HepG2 (cell line): ENCODE results near the gene TMEM170B. TPM values are rescaled to one million over a fixed set of nuclear protein-coding genes. Genes with fewer than 3 reads are reported as not detected.

ENCODE experiments used
- ATAC-seq: fragments of 200-7000 bp; cut with Tn5 transposase; 3 replicates; pipeline ENCODE4 v1.9.1; 2020; ENCODE audit warnings: mild to moderate bottlenecking, moderate library complexity
- BruUV-seq: library from RNA; stranded (reverse); fragments of 400-500 nt; replicated peaks from 2 replicates; lab custom pipeline; 2021; lab: Mats Ljungman, UMichigan
- CTCF ChIA-PET: fragments of 300-600 bp; formaldehyde crosslinking; extraction: SDS; loops from one replicate; lab custom pipeline; 2021; ENCODE audit warnings: low total read pairs, inconsistent platforms, low intra/inter-chr PET ratio; lab: Yijun Ruan, JAX
- POLR2A ChIA-PET: fragments of 350-600 bp; sonication (Branson Sonifier 250); formaldehyde crosslinking; loops from one replicate; lab custom pipeline; 2020; ENCODE audit warnings: antibody characterized with exemption, inconsistent platforms; lab: Yijun Ruan, JAX
- DNase-seq: peaks from one replicate; pipeline ENCODE4 v3.0.0-alpha.2; 2015; ENCODE audit warnings: low spot score
- FAIRE-seq: peaks from 3 replicates; lab custom pipeline; 2011; peaks lifted over from hg19 to GRCh38; lab: Jason Lieb, UNC
- H2AFZ ChIP-seq: one replicate; pipeline ENCODE4 v1.6.1; 2011; ENCODE audit warnings: low read length, inconsistent platforms
- H3K27ac ChIP-seq: fragments of 300-600 bp; 3 replicates; pipeline ENCODE4 v1.8.0; 2011; ENCODE audit warnings: mixed run types, mild to moderate bottlenecking, mixed read lengths, low read length, inconsistent platforms; ENCODE audit not compliant: insufficient read depth; ENCODE audit errors: extremely low read length
- H3K27me3 ChIP-seq, 2 experiments: fragments of 200-600 bp in 1 of 2; 2 replicates in 1 of 2; 3 replicates in 1 of 2; pipeline versions ENCODE4 v1.6.0 to v1.8.0; 2011; ENCODE audit warnings: low read length in 2 of 2, mild to moderate bottlenecking in 2 of 2, moderate library complexity in 2 of 2, inconsistent platforms in 1 of 2; ENCODE audit not compliant: insufficient read depth in 2 of 2, control insufficient read depth in 1 of 2
- H3K36me3 ChIP-seq, 2 experiments: fragments of 200-600 bp in 1 of 2; replicated peaks in 1 of 2; 2 replicates in 1 of 2; 3 replicates in 1 of 2; pipeline versions ENCODE4 v1.5.1 to v1.8.0; 2011; ENCODE audit warnings: low read length in 2 of 2, inconsistent platforms in 1 of 2; ENCODE audit not compliant: insufficient read depth in 2 of 2, control insufficient read depth in 1 of 2
- H3K4me1 ChIP-seq: 2 replicates; pipeline ENCODE4 v1.5.1; 2012; ENCODE audit warnings: low read length, inconsistent platforms; ENCODE audit not compliant: insufficient read depth
- H3K4me2 ChIP-seq: 2 replicates; pipeline ENCODE4 v1.6.0; 2011; ENCODE audit warnings: low read depth, low read length, inconsistent platforms
- H3K4me3 ChIP-seq, 3 experiments: fragments of 200-600 bp in 1 of 3; sonication (generic), shearing (Covaris generic) in 1 of 3; replicated peaks in 1 of 3; 2 replicates each; pipeline ENCODE4 v1.5.1; 2011 to 2016; ENCODE audit warnings: low read length in 3 of 3, inconsistent platforms in 2 of 3, low read depth in 2 of 3, mild to moderate bottlenecking in 2 of 3, control low read depth in 1 of 3, mixed read lengths in 1 of 3; ENCODE audit not compliant: insufficient read depth in 1 of 3
- H3K79me2 ChIP-seq: one replicate; pipeline ENCODE4 v1.6.1; 2011; ENCODE audit warnings: low read length, inconsistent platforms; ENCODE audit not compliant: insufficient read depth
- H3K9ac ChIP-seq: 2 replicates; pipeline ENCODE4 v1.6.0; 2011; ENCODE audit warnings: mild to moderate bottlenecking, low read depth, low read length, inconsistent platforms; ENCODE audit not compliant: insufficient read depth
- H3K9me3 ChIP-seq: 2 replicates; pipeline ENCODE4 v1.5.1; 2012; ENCODE audit warnings: mild to moderate bottlenecking, low read length
- H4K20me1 ChIP-seq: 2 replicates; pipeline ENCODE4 v1.6.0; 2011; ENCODE audit warnings: inconsistent platforms, mild to moderate bottlenecking, low read length, moderate library complexity; ENCODE audit not compliant: insufficient read depth
- FOXK1 ChIP-seq: sonication (generic); formaldehyde crosslinking; IDR thresholded peaks from 2 replicates; pipeline ENCODE4 v1.4.0; 2020; ENCODE audit warnings: low read depth, missing genetic modification reagents, borderline replicate concordance
- GABPA ChIP-seq, 2 experiments: IDR thresholded peaks; 2 replicates each; pipeline ENCODE4 v1.6.1; 2011 to 2016; ENCODE audit warnings: low read depth in 2 of 2, low read length in 1 of 2, missing biosample characterization in 1 of 2, missing genetic modification characterization in 1 of 2
- HNRNPL ChIP-seq: fragments of 200-400 bp; formaldehyde crosslinking; IDR thresholded peaks from 2 replicates; pipeline ENCODE4 v1.6.1; 2017; ENCODE audit warnings: mild to moderate bottlenecking, low read depth, low read length
- LCORL ChIP-seq, 2 experiments: fragments of 450-650 bp in 1 of 2; sonication (generic) in 1 of 2; formaldehyde crosslinking in 1 of 2; IDR thresholded peaks; 2 replicates each; pipeline versions ENCODE4 v1.5.0 to v1.6.1; 2017 to 2020; ENCODE audit warnings: antibody characterized with exemption in 1 of 2, missing genetic modification reagents in 1 of 2
- TBX3 ChIP-seq: fragments of 450-650 bp; IDR thresholded peaks from 2 replicates; pipeline ENCODE4 v1.6.1; 2017; ENCODE audit warnings: antibody characterized with exemption, mild to moderate bottlenecking, inconsistent platforms, borderline replicate concordance
- ZNF143 ChIP-seq: sonication (generic); formaldehyde crosslinking; IDR thresholded peaks from 2 replicates; pipeline ENCODE4 v1.4.0; 2020; ENCODE audit warnings: missing genetic modification reagents
- ZNF775 ChIP-seq: sonication (generic); formaldehyde crosslinking; IDR thresholded peaks from 2 replicates; pipeline ENCODE4 v1.4.0; 2020; ENCODE audit warnings: missing genetic modification reagents, mild to moderate bottlenecking, moderate library complexity, borderline replicate concordance
- WGBS: methylation state at CpG from one replicate; pipeline ENCODE4 v1.1.6; 2017; ENCODE audit warnings: low lambda C conversion rate; 5-methylcytosine and 5-hydroxymethylcytosine counted together
- in situ Hi-C: cut with HindIII; loops from 2 replicates; pipeline ENCODE4 v1.10.0; 2017; ENCODE audit warnings: low pct_unique_long_range_greater_than_20kb; ENCODE audit not compliant: extremely low pct_ligation_motif_present
- intact Hi-C: fragments of 100-400 bp; cut with micrococcal nuclease; formaldehyde crosslinking; loops from one replicate; pipeline ENCODE4 v1.10.0; 2022; ENCODE audit not compliant: unreplicated experiment
- polyA plus RNA-seq, 8 experiments: library from polyadenylated mRNA; depleted of rRNA in 3 of 8; stranded (reverse) in 7 of 8; unstranded in 1 of 8; fragments of >200 nt; fragmentation: Illumina TruSeq in 4 of 8; extraction: Trizol in 4 of 8; gene quantifications; 2 replicates each; pipeline versions ENCODE4 v1.2.1 to v1.2.3, GENCODE V29; 2011 to 2016; ENCODE audit warnings: low read depth in 4 of 8, missing spikeins in 1 of 8, mixed read lengths in 1 of 8; ENCODE audit not compliant: insufficient read depth in 1 of 8
- total RNA-seq, 5 experiments: library from RNA; depleted of rRNA; stranded (reverse); fragments of >200 nt; fragmentation: Illumina TruSeq; extraction: Trizol; gene quantifications; 2 replicates each; pipeline ENCODE4 v1.2.3, GENCODE V29; 2016; ENCODE audit warnings: low read depth in 1 of 5
- TF ChIP-seq, protein P1 (sequence below): sonication (generic); formaldehyde crosslinking; IDR thresholded peaks from 2 replicates; pipeline ENCODE4 v1.8.0; 2022; ENCODE audit warnings: mild to moderate bottlenecking, missing genetic modification reagents

Gene TMEM170B
- total and polyA plus RNA-seq, 2 of the 13 experiments (the other 11 are each of a cell fraction or from before 2014, with no cell fraction given): 3.3 to 9.4 TPM

DNA sequence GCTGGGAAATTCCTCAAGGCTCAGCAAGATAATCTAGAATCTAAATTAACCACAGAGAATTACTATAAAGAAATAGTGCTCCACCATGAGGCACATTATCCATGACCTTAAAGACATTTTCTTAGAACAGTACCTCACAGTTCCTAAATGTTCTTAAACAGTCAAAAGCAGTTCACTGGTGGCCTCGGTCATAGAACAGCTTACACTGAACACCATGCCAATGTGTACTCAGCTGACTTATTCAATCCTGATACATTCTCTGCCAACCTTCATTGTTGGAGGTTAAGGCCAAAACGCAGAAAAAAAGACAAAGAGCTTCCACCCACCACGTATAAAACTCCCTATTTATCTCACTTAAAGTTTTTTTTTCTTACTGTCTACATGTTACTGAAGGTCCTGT is 21.8 kb upstream of the TMEM170B start:
- Histone ChIP-seq H3K4me2 (no peak overlapping the region), H3K9ac (no peak overlapping the region), H2AFZ (no peak overlapping the region), H3K27me3 (0 out of 5 replicates have a peak, but pooled peaks cover 0 to 3% of the 10 kb centered on the region in 2 experiments), H3K4me1 (no peaks in the 10 kb centered on the region), H3K4me3 (no peak overlapping the region), H4K20me1 (no peaks in the 10 kb centered on the region), H3K9me3 (peaks cover 12% of the 10 kb centered on the region), H3K79me2 (no peaks in the 10 kb centered on the region), H3K36me3 (no peaks in the 10 kb centered on the region), H3K27ac (no peak overlapping the region)
- 10% methylated on average over 3 of the region's 3 CpGs for WGBS
- no peak for DNase-seq
- intact Hi-C loops: no loop called here
- BruUV-seq: no TSS peak
- FAIRE-seq: no peak
- ATAC-seq: no peak
- TF ChIP-seq ZNF143 (CRISPR knock-in tag) (no peak), ZNF775 (CRISPR knock-in tag) (no peak), HNRNPL (no peak), TBX3 (no peak)
- TF ChIP-seq, protein P1, sequence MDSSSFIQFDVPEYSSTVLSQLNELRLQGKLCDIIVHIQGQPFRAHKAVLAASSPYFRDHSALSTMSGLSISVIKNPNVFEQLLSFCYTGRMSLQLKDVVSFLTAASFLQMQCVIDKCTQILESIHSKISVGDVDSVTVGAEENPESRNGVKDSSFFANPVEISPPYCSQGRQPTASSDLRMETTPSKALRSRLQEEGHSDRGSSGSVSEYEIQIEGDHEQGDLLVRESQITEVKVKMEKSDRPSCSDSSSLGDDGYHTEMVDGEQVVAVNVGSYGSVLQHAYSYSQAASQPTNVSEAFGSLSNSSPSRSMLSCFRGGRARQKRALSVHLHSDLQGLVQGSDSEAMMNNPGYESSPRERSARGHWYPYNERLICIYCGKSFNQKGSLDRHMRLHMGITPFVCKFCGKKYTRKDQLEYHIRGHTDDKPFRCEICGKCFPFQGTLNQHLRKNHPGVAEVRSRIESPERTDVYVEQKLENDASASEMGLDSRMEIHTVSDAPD: no peak
- TF ChIP-seq, all 625 proteins: peak for 0
- in situ Hi-C loops: no loop called here
- CTCF ChIA-PET: no interaction called here
- POLR2A ChIA-PET: no interaction called here

DNA sequence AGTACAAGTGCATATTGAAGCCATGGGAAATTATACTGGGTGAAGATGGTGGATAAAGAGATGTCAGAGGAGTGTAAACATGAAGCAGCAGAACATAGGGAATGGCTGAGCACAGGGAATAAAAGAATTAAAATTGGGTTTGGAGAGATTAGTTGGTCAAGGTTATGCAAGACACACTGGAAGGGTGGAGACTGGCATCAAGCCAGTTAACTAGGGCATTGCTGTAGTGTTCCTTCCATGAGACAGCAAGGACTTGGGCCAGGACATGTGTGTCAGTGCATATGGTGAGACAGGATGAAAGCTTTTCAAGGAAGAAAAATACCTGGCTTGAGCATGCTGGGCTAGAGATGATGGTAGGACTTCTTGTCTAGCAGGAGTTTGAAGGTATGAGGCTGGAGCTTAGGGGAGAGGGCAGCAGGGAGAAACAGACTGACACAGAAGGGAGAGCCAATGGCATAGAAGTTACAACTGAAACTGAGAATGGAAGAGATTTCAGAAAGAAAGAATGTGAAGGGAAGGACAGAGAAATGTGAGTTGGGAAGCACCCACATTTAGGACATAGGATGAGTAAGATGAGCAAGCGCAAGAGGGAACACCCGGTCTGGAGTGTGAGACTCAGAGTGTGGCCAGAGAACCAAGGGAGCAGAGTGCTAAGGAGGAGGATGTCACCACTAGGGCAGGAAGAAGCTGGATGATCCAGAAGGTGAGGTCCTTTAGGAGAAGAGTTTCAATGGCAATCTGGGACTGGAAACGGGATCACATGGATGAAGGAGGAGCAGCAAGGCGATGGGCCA is 14.5 kb upstream of the TMEM170B start:
- Histone ChIP-seq H3K4me3 (no peak overlapping the region), H3K4me2 (no peak overlapping the region), H3K4me1 (no peaks in the 10 kb centered on the region), H3K27me3 (peaks cover 0 to 5% of the 10 kb centered on the region in 2 experiments; a peak in 1 of 5 replicates), H3K9me3 (peaks cover 5% of the 10 kb centered on the region), H3K36me3 (no peaks in the 10 kb centered on the region), H3K9ac (no peak overlapping the region), H4K20me1 (no peaks in the 10 kb centered on the region), H3K27ac (no peak overlapping the region), H3K79me2 (no peaks in the 10 kb centered on the region), H2AFZ (no peak overlapping the region)
- FAIRE-seq (peak; percentile 42), DNase-seq (no peak), ATAC-seq (no peak; the same call in 2 of the 3 replicates)
- intact Hi-C loops (no loop called here), in situ Hi-C loops (no loop called here)
- BruUV-seq: no TSS peak
- peak; percentile 67 for TF ChIP-seq LCORL (IDR thresholded peaks at IDR 0.05)
- no peak for TF ChIP-seq LCORL (CRISPR knock-in tag; IDR thresholded peaks at IDR 0.05)
- TF ChIP-seq FOXK1 (CRISPR knock-in tag): no peak
- no peak for TF ChIP-seq GABPA (IDR thresholded peaks at IDR 0.05; ENCODE audit: low read depth, low read length)
- no peak for TF ChIP-seq GABPA (CRISPR knock-in tag; IDR thresholded peaks at IDR 0.05; ENCODE audit: low read depth)
- ChIA-PET CTCF (no interaction called here), POLR2A (no interaction called here)
- WGBS: 77% methylated on average over 4 of the region's 4 CpGs
